OCI-LY7 (cell line): ENCODE data around the gene CLDN20. TPM values are rescaled to one million over a fixed set of nuclear protein-coding genes. Genes with fewer than 3 reads are reported as not detected.

Experiments
- BruUV-seq: library from RNA; stranded (reverse); fragments of 400-500 nt; replicated peaks from 2 replicates; lab custom pipeline; 2021; lab: Mats Ljungman, UMichigan
- CTCF ChIA-PET: fragments of 300-600 bp; sonication (Branson Sonifier 250); formaldehyde crosslinking; loops from one replicate; lab custom pipeline; 2022; ENCODE audit warnings: antibody characterized with exemption; ENCODE audit not compliant: unreplicated experiment; lab: Charles Lee
- POLR2A ChIA-PET: fragments of 300-600 bp; sonication (Branson Sonifier 250); formaldehyde crosslinking; loops from one replicate; lab custom pipeline; 2022; ENCODE audit warnings: antibody characterized with exemption; lab: Charles Lee
- DNase-seq: peaks from one replicate; pipeline ENCODE4 v3.0.0-alpha.2; 2015; ENCODE audit warnings: low spot score
- H2AFZ ChIP-seq: fragments of 200-600 bp; sonication (generic), shearing (Covaris generic); 2 replicates; pipeline ENCODE4 v1.6.1; 2014; ENCODE audit warnings: mild to moderate bottlenecking, antibody characterized with exemption, low read length, moderate library complexity
- H3K27ac ChIP-seq: fragments of 200-600 bp; sonication (generic); 2 replicates; pipeline ENCODE4 v1.5.1; 2014; ENCODE audit warnings: mixed run types, low read depth, mild to moderate bottlenecking, moderate library complexity, low read length, inconsistent platforms; ENCODE audit not compliant: poor library complexity, severe bottlenecking
- H3K36me3 ChIP-seq: fragments of 200-600 bp; sonication (generic); 2 replicates; pipeline ENCODE4 v1.6.1; 2014; ENCODE audit warnings: mild to moderate bottlenecking, antibody characterized with exemption, low read length, moderate library complexity, mixed read lengths; ENCODE audit not compliant: insufficient read depth
- H3K4me1 ChIP-seq: fragments of 200-600 bp; sonication (generic); 2 replicates; pipeline ENCODE4 v1.5.1; 2014; ENCODE audit warnings: mild to moderate bottlenecking, low read length; ENCODE audit not compliant: insufficient read depth, poor library complexity, severe bottlenecking
- H3K4me2 ChIP-seq: fragments of 200-600 bp; sonication (generic); 2 replicates; pipeline ENCODE4 v1.6.1; 2014; ENCODE audit warnings: mild to moderate bottlenecking, low read length
- H3K4me3 ChIP-seq: fragments of 200-600 bp; sonication (generic); 2 replicates; pipeline ENCODE4 v1.5.1; 2014; ENCODE audit warnings: mild to moderate bottlenecking, low read depth, low read length; ENCODE audit not compliant: poor library complexity, severe bottlenecking
- H3K79me2 ChIP-seq: fragments of 200-600 bp; sonication (generic); 2 replicates; pipeline ENCODE4 v1.6.1; 2016; ENCODE audit warnings: low read depth, mild to moderate bottlenecking, low read length, moderate library complexity, mixed read lengths; ENCODE audit not compliant: insufficient read depth
- H3K9me2 ChIP-seq: fragments of 200-600 bp; sonication (generic); 2 replicates; pipeline ENCODE4 v1.6.1; 2016; ENCODE audit warnings: mild to moderate bottlenecking, low read length, mixed read lengths; ENCODE audit not compliant: insufficient read depth
- H3K9me3 ChIP-seq: fragments of 200-600 bp; sonication (generic); 2 replicates; pipeline ENCODE4 v1.6.1; 2014; ENCODE audit warnings: mild to moderate bottlenecking, mixed run types, low read length, mixed read lengths
- H4K20me1 ChIP-seq: fragments of 200-600 bp; sonication (generic); 2 replicates; pipeline ENCODE4 v1.6.1; 2014; ENCODE audit warnings: mild to moderate bottlenecking, antibody characterized with exemption, low read length, moderate library complexity, mixed read lengths; ENCODE audit not compliant: insufficient read depth
- EZH2phosphoT487 ChIP-seq: fragments of 200-600 bp; sonication (generic); IDR thresholded peaks from 2 replicates; pipeline ENCODE4 v1.6.1; 2018; ENCODE audit warnings: low read depth, borderline replicate concordance, mild to moderate bottlenecking, mixed run types, antibody characterized with exemption, low read length, moderate library complexity, mixed read lengths
- intact Hi-C: fragments of 100-400 bp; cut with micrococcal nuclease; formaldehyde crosslinking; loops from one replicate; pipeline ENCODE4 v1.10.0; 2022; ENCODE audit not compliant: unreplicated experiment
- total RNA-seq, 2 experiments: library from RNA; depleted of rRNA in 1 of 2; stranded (reverse); fragments of >200 nt in 1 of 2; shearing (Covaris generic) in 1 of 2; gene quantifications; 2 replicates each; pipeline ENCODE4 v1.2.3, GENCODE V29; 2014 to 2022
- TF ChIP-seq, protein P1 (sequence below): fragments of 200-600 bp; sonication (generic); conservative IDR thresholded peaks from 2 replicates; pipeline ENCODE4 v1.5.1; 2014; ENCODE audit warnings: mild to moderate bottlenecking, antibody characterized with exemption, low read length, moderate library complexity, mixed read lengths

Gene CLDN20
- total RNA-seq, 2 experiments from 2014 or later, result not detected

DNA sequence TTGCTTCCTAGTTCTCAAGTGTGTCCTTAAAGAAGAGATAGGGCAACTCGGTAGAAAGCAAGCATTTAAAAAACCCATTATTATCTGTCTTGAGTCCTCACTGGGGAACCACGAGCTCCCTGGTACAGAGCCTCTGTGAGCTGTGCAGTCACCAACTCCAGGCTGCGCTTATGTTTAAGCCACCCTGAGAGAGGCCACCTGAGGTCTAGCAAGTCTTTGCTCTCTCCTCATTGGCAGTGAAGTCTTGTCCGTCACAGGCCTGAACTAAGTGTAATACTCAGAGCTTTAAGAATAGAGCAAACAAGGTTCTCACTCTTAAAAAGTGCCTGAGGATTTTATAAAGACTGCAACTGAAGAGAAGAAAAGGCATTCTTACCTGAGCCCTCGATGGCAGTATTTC is 3.9 kb upstream of the CLDN20 start:
- intact Hi-C loops, result loop anchor here (5.0 kb wide), 1 partner anchor 393 kb away; no protein-coding TSS in a partner anchor
- peaks cover 84% of the 10 kb centered on the region for H3K36me3 ChIP-seq
- CTCF ChIA-PET, result no interaction called here

DNA sequence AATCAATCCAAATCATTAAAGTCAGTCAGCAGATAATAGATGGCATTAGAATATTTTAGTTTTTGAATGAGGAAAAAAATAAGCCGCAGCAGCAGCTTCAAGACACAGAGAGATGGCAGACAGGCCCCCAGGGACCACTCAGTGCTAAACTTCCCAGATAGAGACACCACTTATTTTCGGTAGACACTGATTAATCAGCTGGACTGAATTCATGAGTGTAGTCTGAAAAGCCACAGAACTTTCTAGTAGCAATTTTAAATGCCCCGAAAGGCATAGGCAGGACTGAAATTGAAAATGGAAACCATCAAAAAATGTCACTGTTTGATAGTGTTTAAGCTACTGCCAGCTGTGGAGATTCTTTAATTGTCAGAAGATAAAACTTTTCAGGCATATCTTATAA is 3.1 kb upstream of the CLDN20 start:
- intact Hi-C loops, result no loop called here
- H3K9me2 ChIP-seq, result no peaks in the 10 kb centered on the region
- POLR2A ChIA-PET, result no interaction called here
- no TSS peak for BruUV-seq
- H3K79me2 ChIP-seq, result no peaks in the 10 kb centered on the region
- peaks cover 7% of the 10 kb centered on the region for H3K4me1 ChIP-seq
- H4K20me1 ChIP-seq, result 0 out of 2 replicates have a peak, but pooled peaks cover 5% of the 10 kb centered on the region
- no peak for DNase-seq
- no peak overlapping the region for H2AFZ ChIP-seq
- no peak overlapping the region for H3K4me2 ChIP-seq
- no peak overlapping the region for H3K27ac ChIP-seq
- peaks cover 82% of the 10 kb centered on the region for H3K36me3 ChIP-seq
- TF ChIP-seq EZH2phosphoT487, result no peak
- TF ChIP-seq, protein P1, sequence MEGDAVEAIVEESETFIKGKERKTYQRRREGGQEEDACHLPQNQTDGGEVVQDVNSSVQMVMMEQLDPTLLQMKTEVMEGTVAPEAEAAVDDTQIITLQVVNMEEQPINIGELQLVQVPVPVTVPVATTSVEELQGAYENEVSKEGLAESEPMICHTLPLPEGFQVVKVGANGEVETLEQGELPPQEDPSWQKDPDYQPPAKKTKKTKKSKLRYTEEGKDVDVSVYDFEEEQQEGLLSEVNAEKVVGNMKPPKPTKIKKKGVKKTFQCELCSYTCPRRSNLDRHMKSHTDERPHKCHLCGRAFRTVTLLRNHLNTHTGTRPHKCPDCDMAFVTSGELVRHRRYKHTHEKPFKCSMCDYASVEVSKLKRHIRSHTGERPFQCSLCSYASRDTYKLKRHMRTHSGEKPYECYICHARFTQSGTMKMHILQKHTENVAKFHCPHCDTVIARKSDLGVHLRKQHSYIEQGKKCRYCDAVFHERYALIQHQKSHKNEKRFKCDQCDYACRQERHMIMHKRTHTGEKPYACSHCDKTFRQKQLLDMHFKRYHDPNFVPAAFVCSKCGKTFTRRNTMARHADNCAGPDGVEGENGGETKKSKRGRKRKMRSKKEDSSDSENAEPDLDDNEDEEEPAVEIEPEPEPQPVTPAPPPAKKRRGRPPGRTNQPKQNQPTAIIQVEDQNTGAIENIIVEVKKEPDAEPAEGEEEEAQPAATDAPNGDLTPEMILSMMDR, result no peak
- H3K9me3 ChIP-seq, result no peaks in the 10 kb centered on the region
- CTCF ChIA-PET, result no interaction called here
- H3K4me3 ChIP-seq, result no peak overlapping the region

More for the DNA sequence above, 3.9 kb upstream of the CLDN20 start:
- H3K9me3 ChIP-seq, result no peaks in the 10 kb centered on the region
- no peak overlapping the region for H3K4me3 ChIP-seq
- no TSS peak for BruUV-seq
- H3K27ac ChIP-seq, result no peak overlapping the region
- no peak overlapping the region for H3K4me2 ChIP-seq
- H3K9me2 ChIP-seq, result no peaks in the 10 kb centered on the region
- no peaks in the 10 kb centered on the region for H3K79me2 ChIP-seq
- TF ChIP-seq EZH2phosphoT487, result no peak
- TF ChIP-seq, protein P1, result no peak
- H4K20me1 ChIP-seq, result 0 out of 2 replicates have a peak, but pooled peaks cover 5% of the 10 kb centered on the region
- no peak overlapping the region for H2AFZ ChIP-seq
- H3K4me1 ChIP-seq, result peaks cover 7% of the 10 kb centered on the region
- POLR2A ChIA-PET, result interaction anchor here (0.6 kb wide), 1 partner anchor 9 kb away, joined by 4 read pairs; no protein-coding TSS in a partner anchor
- no peak for DNase-seq

DNA sequence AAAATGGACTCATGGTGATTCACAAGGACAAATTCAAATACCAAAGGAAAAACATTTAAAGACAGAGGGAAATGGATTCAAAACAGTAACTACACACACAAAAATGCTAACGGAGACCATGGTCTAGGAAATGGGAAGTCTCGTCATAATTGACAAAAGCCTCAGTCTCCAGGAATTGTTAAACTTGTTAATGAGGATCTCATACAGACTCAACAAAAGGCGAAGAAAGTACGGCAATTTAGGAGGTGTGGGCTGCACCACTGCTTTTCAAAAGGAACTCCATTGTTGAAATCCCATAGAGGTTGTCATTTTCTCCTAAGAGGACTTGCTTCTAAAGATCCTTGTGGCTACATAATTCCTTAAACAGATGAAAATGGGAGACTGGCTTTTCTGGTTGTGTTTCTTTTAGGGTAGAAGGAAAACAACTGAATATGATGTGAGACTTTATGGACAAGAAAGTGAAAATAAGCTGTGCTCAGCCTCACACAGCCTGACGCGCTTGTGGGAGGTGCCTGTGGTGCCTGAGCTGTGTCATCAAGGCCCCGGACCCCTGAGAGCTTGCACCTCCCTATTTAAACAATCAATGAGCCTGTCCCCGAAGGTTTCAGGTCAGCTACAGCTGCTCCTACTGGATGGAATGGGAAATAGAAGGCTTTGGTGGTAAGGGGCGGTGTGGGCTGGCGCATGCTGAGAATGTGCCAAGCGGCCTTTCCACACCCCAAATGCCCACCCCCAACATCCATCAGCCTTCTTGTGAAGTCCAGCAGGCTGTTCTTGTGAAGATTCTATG is 2.5 kb upstream of the CLDN20 start:
- no peaks in the 10 kb centered on the region for H3K9me3 ChIP-seq
- POLR2A ChIA-PET, result interaction anchor here (1.1 kb wide), 1 partner anchor 9 kb away, joined by 3 read pairs; no protein-coding TSS in a partner anchor
- H3K79me2 ChIP-seq, result no peaks in the 10 kb centered on the region
- peaks cover 82% of the 10 kb centered on the region for H3K36me3 ChIP-seq
- intact Hi-C loops, result no loop called here
- DNase-seq, result no peak
- peaks cover 7% of the 10 kb centered on the region for H3K4me1 ChIP-seq
- H2AFZ ChIP-seq, result no peak overlapping the region
- H3K4me2 ChIP-seq, result no peak overlapping the region
- no peak overlapping the region for H3K4me3 ChIP-seq
- H3K9me2 ChIP-seq, result no peaks in the 10 kb centered on the region
- H4K20me1 ChIP-seq, result 0 out of 2 replicates have a peak, but pooled peaks cover 5% of the 10 kb centered on the region
- CTCF ChIA-PET, result no interaction called here
- TF ChIP-seq, protein P1, result no peak
- no peak for TF ChIP-seq EZH2phosphoT487
- BruUV-seq, result no TSS peak
- no peak overlapping the region for H3K27ac ChIP-seq
